Ovary (tissue), 10 donors: ENCODE data around the gene MON1B. TPM values are rescaled to one million over a fixed set of nuclear protein-coding genes. Genes with fewer than 3 reads are reported as not detected.

Source experiments
- DNase-seq, 5 donors: peaks; one replicate each; pipeline ENCODE4 v3.0.0-alpha.2; 2019 to 2020
- H3K27ac ChIP-seq, 2 donors: fragments of 200-600 bp; one replicate each; pipeline versions ENCODE4 v1.5.1 to v1.8.0; 2019 to 2022
- H3K27me3 ChIP-seq: fragments of 200-600 bp; one replicate; pipeline ENCODE4 v1.8.0; 2022
- H3K36me3 ChIP-seq: fragments of 200-600 bp; sonication (generic); one replicate; pipeline ENCODE4 v1.5.1; 2019
- H3K4me1 ChIP-seq: one replicate; pipeline ENCODE4 v1.8.1; 2013; ENCODE audit warnings: mild to moderate bottlenecking, moderate library complexity; ENCODE audit not compliant: insufficient read depth
- H3K4me3 ChIP-seq: fragments of 200-600 bp; sonication (generic); one replicate; pipeline ENCODE4 v1.5.1; 2017
- H3K9me3 ChIP-seq, 2 donors: fragments of 200-600 bp in 1 of 2; sonication (generic) in 1 of 2; one replicate each; pipeline versions ENCODE4 v1.5.1 to v1.8.1; 2013 to 2019; ENCODE audit warnings: mild to moderate bottlenecking in 1 of 2, moderate library complexity in 1 of 2
- CTCF ChIP-seq, 3 donors: fragments of 450-650 bp in 2 of 3; fragments of 200-600 bp in 1 of 3; IDR thresholded peaks; one replicate each; pipeline versions ENCODE4 v1.5.1 to v1.8.0; 2016 to 2022; ENCODE audit warnings: antibody characterized with exemption in 3 of 3, mild to moderate bottlenecking in 1 of 3
- EP300 ChIP-seq: sonication (generic); formaldehyde crosslinking; IDR thresholded peaks from one replicate; pipeline ENCODE4 v1.6.1; 2017; ENCODE audit warnings: antibody characterized with exemption
- POLR2A ChIP-seq: fragments of 450-650 bp; IDR thresholded peaks from one replicate; pipeline ENCODE4 v1.6.1; 2017; ENCODE audit warnings: antibody characterized with exemption, mild to moderate bottlenecking, moderate library complexity
- WGBS, 3 donors: extraction: QIAGEN DNeasy Blood & Tissue Kit in 1 of 3; methylation state at CpG; one replicate each; pipeline versions ENCODE4 v1.1.5 to v1.1.7; 2013 to 2017; 5-methylcytosine and 5-hydroxymethylcytosine counted together
- intact Hi-C, 4 donors: fragments of 100-400 bp; cut with DNase I; formaldehyde crosslinking; loops; one replicate each; pipeline versions ENCODE4 v1.11.0 to v1.15.1; 2022 to 2023
- long read RNA-seq, 3 donors: library from polyadenylated mRNA in 2 of 3; unstranded in 2 of 3; transcript quantifications; one replicate each; pipeline ENCODE4 v2.0.0 and lab custom pipeline, GENCODE V29; 2021 to 2026
- polyA plus RNA-seq, 2 donors: library from polyadenylated mRNA; stranded (reverse); fragments of 200-250 nt in 1 of 2; fragments of 350-450 nt in 1 of 2; fragmentation: Illumina TruSeq in 1 of 2; extraction: RNeasy Lipid Tissue Mini Kit (QIAGEN cat#74804) in 1 of 2; gene quantifications; one replicate each; pipeline ENCODE4 v1.2.3, GENCODE V29; 2013 to 2014
- total RNA-seq, 7 donors: library from RNA; depleted of rRNA in 2 of 7; stranded (reverse); fragments of >200 nt in 2 of 7; fragmentation: NEBNext Ultra II Directional in 3 of 7; extraction: Animal tissue kit (Norgen Biotek cat#: 25700) in 3 of 7; gene quantifications; one replicate each; pipeline versions ENCODE4 v1.1.0 to v1.2.4, GENCODE V29; 2016 to 2023
- donor health status: DM: no; HTN: no; CAD: no; lungs with moderate emphysema.
- donor health status: DM: no; HTN: no; CAD: no.
- donor health status: Bipolar disorder and iron deficiency.
- donor health status: DM: yes; HTN: yes; CAD: no.
- donor health status: DM: no; HTN: no; CAD: no.
- donor health status: DM: yes; HTN: yes; CAD: no.

Gene MON1B
- 10 to 100 TPM; 11.8 to 42.1 (median 26.7) TPM for total RNA-seq
- polyA plus RNA-seq = 10 to 100 TPM; 15.2 to 16.5 TPM
- long read RNA-seq, donor 1, full-length matches to known transcripts = 30 of 52 reads
- long read RNA-seq, donor 1, partial matches to known transcripts = 13 of 52 reads
- long read RNA-seq, donor 1, other reads (novel, unspliced or antisense) = 9 of 52 reads
- long read RNA-seq, donor 2, full-length matches to known transcripts = 8 of 8 reads
- long read RNA-seq, donor 2, partial matches to known transcripts = 0 of 8 reads
- long read RNA-seq, donor 2, other reads (novel, unspliced or antisense) = 0 of 8 reads
- long read RNA-seq, donor 3, full-length matches to known transcripts = 55 of 87 reads
- long read RNA-seq, donor 3, partial matches to known transcripts = 14 of 87 reads
- long read RNA-seq, donor 3, other reads (novel, unspliced or antisense) = 18 of 87 reads

DNA sequence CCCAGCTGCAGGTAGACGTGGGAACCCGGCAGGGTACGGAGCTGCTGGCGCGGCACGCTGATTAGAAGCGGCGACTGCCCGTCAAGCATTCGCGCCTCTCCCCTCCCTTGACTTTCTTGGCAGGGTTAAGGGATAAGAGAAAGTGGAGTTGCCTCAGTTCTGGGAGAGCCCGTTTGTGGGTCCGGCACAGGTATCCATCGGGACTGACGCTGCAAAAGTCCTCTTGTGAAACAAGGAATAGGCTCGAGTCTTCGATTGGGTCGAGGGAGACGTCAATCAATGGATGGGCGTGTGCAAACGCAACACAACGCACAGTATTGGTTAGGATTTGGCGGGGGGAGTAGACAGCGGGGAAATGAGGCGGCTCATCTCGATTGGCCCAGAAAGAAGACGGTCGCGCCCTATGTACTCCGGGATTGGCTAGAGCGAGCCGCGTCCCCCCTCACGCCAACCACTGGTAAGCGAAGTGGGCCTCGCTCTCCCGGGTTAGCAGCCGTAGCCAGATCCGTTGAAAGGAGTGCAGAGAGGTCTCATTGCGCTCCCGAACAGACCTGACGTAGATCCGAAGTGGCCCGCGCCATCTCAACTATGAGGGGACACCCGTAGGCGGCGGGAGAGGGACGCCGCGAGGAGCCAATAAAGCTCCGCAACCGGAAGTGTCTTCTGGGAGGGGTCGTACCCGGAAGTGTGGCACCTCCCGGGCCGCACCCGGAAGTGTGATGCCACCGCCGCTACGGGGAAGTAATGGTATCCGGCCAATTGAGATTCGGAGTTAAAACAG lies at the start of gene MON1B:
Gene MON1B, plus strand, starts transcription at position 713 of the 781 bp plus-strand sequence. CDS start 296 bp downstream, outside the sequence.
- Histone ChIP-seq H3K4me3 (peak within 1 kb of the TSS; percentile 78), H3K4me1 (peaks cover 8% of the 10 kb centered on the region), H3K9me3 (no peaks in the 10 kb centered on the region), H3K36me3 (no peaks in the 10 kb centered on the region), H3K27ac (peak within 1 kb of the TSS; percentile 91 to 98), H3K27me3 (no peaks in the 10 kb centered on the region)
- 0 to 1% (median 1%) methylated on average over 63 of the region's 63 CpGs for WGBS, 3 donors
- DNase-seq = peak; percentile 95 to 98 (median 96)
- intact Hi-C loops = no loop called here
- peak in 1 of 3 donors; percentile 22 for TF ChIP-seq CTCF (IDR thresholded peaks at IDR 0.05)
- peak; percentile 26 for TF ChIP-seq EP300
- peak; percentile 86 for TF ChIP-seq POLR2A

DNA sequence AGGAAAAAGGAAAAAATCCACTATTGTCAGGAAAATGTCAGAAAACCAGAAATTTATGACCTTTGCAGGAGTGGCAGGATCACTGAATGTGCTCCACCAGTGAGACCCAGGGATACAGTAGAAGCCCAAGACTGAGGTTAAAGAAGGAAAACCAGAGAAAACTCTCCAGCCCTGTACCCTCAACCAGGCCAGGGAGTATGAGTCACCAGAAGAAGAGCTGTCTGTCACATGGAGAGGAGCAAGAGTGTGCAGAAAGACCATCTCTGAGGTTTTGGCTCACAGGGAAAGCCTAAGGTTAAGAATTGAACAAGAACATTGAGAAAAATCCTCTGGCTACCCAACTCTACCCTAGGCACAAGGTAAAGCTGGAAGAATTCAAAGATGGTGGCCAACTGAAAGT lies 47.6 kb upstream of the MON1B start:
- no peaks in the 10 kb centered on the region for H3K36me3 ChIP-seq
- no peak for TF ChIP-seq CTCF (IDR thresholded peaks at IDR 0.05)
- no peak for TF ChIP-seq EP300
- TF ChIP-seq POLR2A = no peak
- H3K9me3 ChIP-seq = no peaks in the 10 kb centered on the region
- DNase-seq = no peak
- no peak overlapping the region for H3K27ac ChIP-seq
- intact Hi-C loops = no loop called here
- H3K27me3 ChIP-seq = no peaks in the 10 kb centered on the region
- no peaks in the 10 kb centered on the region for H3K4me1 ChIP-seq
- no peak overlapping the region for H3K4me3 ChIP-seq

DNA sequence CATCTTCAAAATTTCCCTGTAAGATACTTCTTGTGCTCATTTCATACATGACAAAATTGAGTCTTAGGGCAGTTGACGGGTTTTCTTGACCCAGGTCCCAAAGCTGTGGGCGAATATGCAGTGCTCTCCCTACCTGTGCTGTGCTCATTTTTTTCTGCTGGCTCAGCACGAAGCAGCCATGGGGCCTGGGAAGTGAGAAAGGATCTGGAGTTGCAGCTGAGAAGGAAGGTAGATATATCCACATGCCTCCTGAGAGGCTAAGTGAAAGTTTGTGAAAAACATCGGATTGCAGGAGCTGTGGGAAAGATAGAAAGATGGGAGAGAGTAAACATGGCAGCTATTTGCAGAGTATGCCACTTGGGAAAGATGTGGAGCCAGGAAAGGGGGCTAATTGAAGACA lies 42.9 kb upstream of the MON1B start:
- Histone ChIP-seq H3K36me3 (no peaks in the 10 kb centered on the region), H3K27me3 (no peaks in the 10 kb centered on the region), H3K4me1 (no peaks in the 10 kb centered on the region), H3K4me3 (no peak overlapping the region), H3K9me3 (no peaks in the 10 kb centered on the region), H3K27ac (no peak overlapping the region)
- 72 to 79% (median 76%) methylated on average over 4 of the region's 4 CpGs for WGBS, 3 donors
- intact Hi-C loops = no loop called here
- DNase-seq = no peak
- TF ChIP-seq POLR2A (no peak), CTCF (IDR thresholded peaks at IDR 0.05) (no peak), EP300 (no peak)

DNA sequence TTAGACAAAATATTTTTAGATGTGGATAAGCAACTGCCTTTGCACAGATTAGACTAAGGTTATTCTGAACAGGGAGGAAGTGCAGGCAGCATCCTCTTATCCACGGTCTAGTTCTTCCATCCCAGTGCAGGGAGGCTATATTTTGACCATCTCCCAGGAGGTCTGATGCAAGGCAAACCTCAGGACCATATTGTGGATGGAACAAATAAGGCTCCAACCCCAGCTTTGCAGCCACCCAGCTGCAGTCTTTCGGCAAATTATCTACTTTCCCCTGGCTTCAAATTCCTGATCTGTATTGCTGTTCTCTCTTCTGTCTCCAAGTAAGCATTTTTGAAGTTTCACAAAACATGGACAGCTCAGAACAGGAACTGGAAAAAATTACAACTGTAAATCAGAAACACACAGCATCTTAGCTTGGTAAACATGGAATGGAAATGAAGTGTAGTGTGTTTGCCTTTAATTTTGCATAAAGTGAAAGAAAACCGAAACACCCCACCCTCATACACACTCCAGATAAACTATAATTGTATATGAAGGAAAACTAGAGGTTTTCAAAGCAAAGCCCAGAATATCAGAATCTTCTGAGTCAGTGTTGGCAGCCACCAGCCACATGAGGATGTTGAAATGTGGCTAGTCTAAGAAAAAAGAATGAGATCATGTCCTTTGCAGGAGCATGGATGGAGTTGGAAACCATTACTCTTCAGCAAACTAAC lies 33.5 kb upstream of the MON1B start:
- H3K27ac ChIP-seq = no peak overlapping the region
- no peaks in the 10 kb centered on the region for H3K36me3 ChIP-seq
- DNase-seq = no peak
- 4 to 6% (median 6%) methylated on average over 3 of the region's 3 CpGs for WGBS, 3 donors
- no peak overlapping the region for H3K4me3 ChIP-seq
- H3K9me3 ChIP-seq = no peaks in the 10 kb centered on the region
- TF ChIP-seq POLR2A (no peak), EP300 (no peak), CTCF (IDR thresholded peaks at IDR 0.05) (no peak)
- no peaks in the 10 kb centered on the region for H3K4me1 ChIP-seq
- intact Hi-C loops = no loop called here
- no peaks in the 10 kb centered on the region for H3K27me3 ChIP-seq
